ENCODE measurements around the gene GCK.

Gene GCK

GRCh38 chr7:44189286-44189992 lies at the start of gene GCK:
Gene GCK (minus strand): TSS chr7:44189439. CDS start chr7:44188953, 486 bp downstream.
- TF ChIP-seq CTCF (IDR thresholded peaks at IDR 0.05; ENCODE audit: control insufficient read depth, insufficient read depth, low read depth, low read length, missing control alignments) = no peak
- DNase-seq (ENCODE audit: low read depth) = no peak
- no peak within 1 kb of the TSS for H3K4me3 ChIP-seq (ENCODE audit: control insufficient read depth, low read depth, low read length)

- no peak overlapping the region for H3K4me3 ChIP-seq (ENCODE audit: control insufficient read depth, low read depth, low read length)
- no peak for TF ChIP-seq CTCF (IDR thresholded peaks at IDR 0.05; ENCODE audit: control insufficient read depth, insufficient read depth, low read depth, low read length, missing control alignments)
- no peak for DNase-seq (ENCODE audit: low read depth)
Observed at GRCh38 chr7:44238116-44238695, 49.0 kb upstream of the GCK start.

- TF ChIP-seq CTCF (IDR thresholded peaks at IDR 0.05; ENCODE audit: control insufficient read depth, insufficient read depth, low read depth, low read length, missing control alignments) = no peak
- DNase-seq (ENCODE audit: low read depth) = no peak
- H3K4me3 ChIP-seq (ENCODE audit: control insufficient read depth, low read depth, low read length) = no peak overlapping the region
Observed at GRCh38 chr7:44237696-44238095, 48.5 kb upstream of the GCK start.

GRCh38 chr7:44236333-44236728 lies 47.1 kb upstream of the GCK start:
- H3K4me3 ChIP-seq (ENCODE audit: control insufficient read depth, low read depth, low read length) = no peak overlapping the region
- peak; percentile 0 for TF ChIP-seq CTCF (IDR thresholded peaks at IDR 0.05; ENCODE audit: control insufficient read depth, insufficient read depth, low read depth, low read length, missing control alignments)
- no peak for DNase-seq (ENCODE audit: low read depth)

- H3K4me3 ChIP-seq (ENCODE audit: control insufficient read depth, low read depth, low read length) = no peak overlapping the region
- peak; percentile 1 for TF ChIP-seq CTCF (IDR thresholded peaks at IDR 0.05; ENCODE audit: control insufficient read depth, insufficient read depth, low read depth, low read length, missing control alignments)
- DNase-seq (ENCODE audit: low read depth) = no peak
Observed at GRCh38 chr7:44235582-44236332, 46.5 kb upstream of the GCK start.

GRCh38 chr7:44235066-44235465 lies 45.8 kb upstream of the GCK start:
- TF ChIP-seq CTCF (IDR thresholded peaks at IDR 0.05; ENCODE audit: control insufficient read depth, insufficient read depth, low read depth, low read length, missing control alignments) = no peak
- no peak overlapping the region for H3K4me3 ChIP-seq (ENCODE audit: control insufficient read depth, low read depth, low read length)
- DNase-seq (ENCODE audit: low read depth) = no peak
